GM23338 (cell line): ENCODE results near the gene FOXA2. TPM values are rescaled to one million over a fixed set of nuclear protein-coding genes. Genes with fewer than 3 reads are reported as not detected.

Experiments
- ATAC-seq: fragments of 200-7000 bp; cut with Tn5 transposase; 3 replicates; pipeline ENCODE4 v1.9.1; 2020
- DNase-seq: peaks from one replicate; pipeline ENCODE4 v3.0.0-alpha.2; 2015; ENCODE audit warnings: low spot score
- H2AFZ ChIP-seq: fragments of 200-600 bp; sonication (generic); 2 replicates; pipeline ENCODE4 v1.8.0; 2016; ENCODE audit warnings: antibody characterized with exemption, mild to moderate bottlenecking, moderate library complexity
- H3F3A ChIP-seq: fragments of 200-600 bp; sonication (generic); replicated peaks from 2 replicates; pipeline ENCODE4 v1.8.0; 2017; ENCODE audit warnings: antibody characterized with exemption, mixed run types, low read depth
- H3K27ac ChIP-seq: fragments of 200-600 bp; sonication (generic); 2 replicates; pipeline ENCODE4 v1.6.1; 2016; ENCODE audit warnings: low read depth
- H3K27me3 ChIP-seq: fragments of 200-600 bp; sonication (generic); 2 replicates; pipeline ENCODE4 v1.8.0; 2016; ENCODE audit warnings: mild to moderate bottlenecking, mixed run types, moderate library complexity; ENCODE audit not compliant: insufficient read depth
- H3K36me3 ChIP-seq: fragments of 200-600 bp; sonication (generic); 2 replicates; pipeline ENCODE4 v1.8.0; 2016; ENCODE audit warnings: mild to moderate bottlenecking; ENCODE audit not compliant: insufficient read depth
- H3K4me1 ChIP-seq: fragments of 200-600 bp; sonication (generic); 2 replicates; pipeline ENCODE4 v1.8.0; 2016; ENCODE audit warnings: mild to moderate bottlenecking, moderate library complexity; ENCODE audit not compliant: insufficient read depth
- H3K4me2 ChIP-seq: fragments of 200-600 bp; sonication (generic); 2 replicates; pipeline ENCODE4 v1.7.1; 2017; ENCODE audit warnings: mixed run types
- H3K4me3 ChIP-seq: fragments of 200-600 bp; sonication (generic); 2 replicates; pipeline ENCODE4 v1.6.1; 2016; ENCODE audit warnings: mixed run types
- H3K79me2 ChIP-seq: fragments of 200-600 bp; sonication (generic); replicated peaks from 2 replicates; pipeline ENCODE4 v1.8.0; 2017; ENCODE audit warnings: mild to moderate bottlenecking; ENCODE audit not compliant: insufficient read depth
- H3K9me2 ChIP-seq: fragments of 200-600 bp; sonication (generic); 2 replicates; pipeline ENCODE4 v1.8.0; 2017; ENCODE audit not compliant: insufficient read depth
- H4K20me1 ChIP-seq: fragments of 200-600 bp; sonication (generic); replicated peaks from 2 replicates; pipeline ENCODE4 v1.8.0; 2017; ENCODE audit warnings: mild to moderate bottlenecking; ENCODE audit not compliant: insufficient read depth
- H3K27ac Mint-ChIP-seq: 2 replicates; pipeline ENCODE4 v1.8.0; 2020; ENCODE audit warnings: inconsistent platforms, mild to moderate bottlenecking, moderate library complexity, mixed read lengths
- H3K27me3 Mint-ChIP-seq: 3 replicates; pipeline ENCODE4 v1.8.0; 2022; ENCODE audit warnings: low read depth, mild to moderate bottlenecking, moderate library complexity, mixed read lengths, inconsistent platforms; ENCODE audit not compliant: insufficient read depth, poor library complexity
- H3K36me3 Mint-ChIP-seq: 3 replicates; pipeline ENCODE4 v1.8.0; 2021; ENCODE audit warnings: low read depth, mild to moderate bottlenecking, inconsistent platforms, moderate library complexity, mixed read lengths
- H3K4me1 Mint-ChIP-seq: 3 replicates; pipeline ENCODE4 v1.8.0; 2020; ENCODE audit warnings: mild to moderate bottlenecking, inconsistent platforms, mixed read lengths
- H3K4me3 Mint-ChIP-seq: 3 replicates; pipeline ENCODE4 v1.8.0; 2021; ENCODE audit warnings: moderate library complexity, mild to moderate bottlenecking, inconsistent platforms, mixed read lengths
- H3K9me3 Mint-ChIP-seq: 3 replicates; pipeline ENCODE4 v1.8.0; 2020; ENCODE audit warnings: moderate library complexity, mild to moderate bottlenecking, inconsistent platforms, mixed read lengths
- EZH2 ChIP-seq: fragments of 200-600 bp; sonication (generic); IDR thresholded peaks from one replicate; pipeline ENCODE4 v1.8.0; 2017; ENCODE audit warnings: antibody characterized with exemption, mild to moderate bottlenecking, low read depth; ENCODE audit not compliant: unreplicated experiment
- NANOG ChIP-seq: IDR thresholded peaks from 2 replicates; pipeline ENCODE4 v1.6.1; 2016; ENCODE audit warnings: antibody characterized with exemption, borderline replicate concordance
- ZNF114 ChIP-seq: fragments of 250-450 bp; sonication (Bioruptor Pico); IDR thresholded peaks from 2 replicates; pipeline ENCODE4 v1.5.0; 2020; ENCODE audit warnings: mild to moderate bottlenecking, moderate library complexity
- ZNF331 ChIP-seq: fragments of 250-450 bp; sonication (Bioruptor Pico); IDR thresholded peaks from 2 replicates; pipeline ENCODE4 v1.5.0; 2020; ENCODE audit warnings: low read depth, mild to moderate bottlenecking, moderate library complexity
- polyA plus RNA-seq: library from polyadenylated mRNA; unstranded; fragments of >200 nt; fragmentation: Nextera tagmentation; extraction: Ambion mirVana; gene quantifications from 2 replicates; pipeline ENCODE4 v1.2.1, GENCODE V29; 2016
- total RNA-seq: library from RNA; depleted of rRNA; stranded (reverse); fragments of >200 nt; shearing (Covaris generic); gene quantifications from 2 replicates; pipeline ENCODE4 v1.2.3, GENCODE V29; 2014
- TF ChIP-seq, protein P1 (sequence below), 2 experiments: fragments of 200-600 bp in 1 of 2; sonication (generic) in 1 of 2; conservative IDR thresholded peaks; 2 replicates each; pipeline versions ENCODE4 v1.5.1 to v1.6.1; 2016 to 2017; ENCODE audit warnings: antibody characterized with exemption in 2 of 2, low read depth in 2 of 2, mild to moderate bottlenecking in 2 of 2, moderate library complexity in 1 of 2
- TF ChIP-seq, protein P2 (sequence below): IDR thresholded peaks from one replicate; pipeline ENCODE4 v1.6.1; 2018; ENCODE audit warnings: antibody characterized with exemption; ENCODE audit not compliant: unreplicated experiment

FOXA2 gene
- total and polyA plus RNA-seq, 2 experiments from 2014 or later: not detected

DNA sequence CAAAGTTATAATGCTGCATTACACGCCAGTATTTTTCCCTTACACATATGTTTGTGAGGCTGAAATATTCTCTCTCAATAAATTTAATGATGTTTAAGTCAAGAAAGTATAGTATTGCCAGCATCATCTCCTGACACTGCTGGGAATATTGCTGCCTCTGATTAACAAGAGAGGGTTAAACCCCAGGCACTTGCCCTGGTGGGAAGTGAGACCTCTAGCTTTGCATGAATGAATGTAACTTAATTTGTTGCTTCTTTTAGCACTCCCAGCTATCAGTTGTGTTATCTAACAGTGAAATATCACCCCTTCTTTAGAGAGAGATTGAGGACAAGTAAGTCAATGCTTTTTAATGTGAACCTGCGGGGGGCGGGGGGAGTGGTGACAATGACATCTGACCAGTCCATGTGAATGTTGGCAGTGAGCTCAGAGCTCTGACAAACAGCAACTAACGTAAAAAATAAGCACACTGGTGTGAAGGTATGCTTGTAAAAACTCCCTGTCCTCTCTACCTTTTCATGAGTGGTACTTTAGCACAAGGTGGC, 9.8 kb downstream of the FOXA2 start:
- Mint-ChIP-seq H3K36me3 (no peaks in the 10 kb centered on the region), H3K4me3 (no peak overlapping the region), H3K9me3 (no peaks in the 10 kb centered on the region), H3K27ac (no peak overlapping the region), H3K4me1 (peaks cover 62% of the 10 kb centered on the region), H3K27me3 (peaks cover 98% of the 10 kb centered on the region)
- Histone ChIP-seq H3K36me3 (no peaks in the 10 kb centered on the region; the same call in 1 of the 2 replicates), H3K4me2 (peak overlapping the region; percentile 79), H3F3A (peaks cover 62% of the 10 kb centered on the region), H3K9me2 (no peaks in the 10 kb centered on the region), H3K27me3 (peaks cover 100% of the 10 kb centered on the region), H3K27ac (no peak overlapping the region), H3K79me2 (no peaks in the 10 kb centered on the region), H3K4me3 (peak overlapping the region; percentile 21; the same call in 1 of the 2 replicates), H3K4me1 (peaks cover 92% of the 10 kb centered on the region), H2AFZ (no peak overlapping the region), H4K20me1 (peaks cover 38% of the 10 kb centered on the region)
- ATAC-seq (no peak), DNase-seq (no peak)
- TF ChIP-seq NANOG (no peak), EZH2 (peak; percentile 61)
- TF ChIP-seq, protein P1, sequence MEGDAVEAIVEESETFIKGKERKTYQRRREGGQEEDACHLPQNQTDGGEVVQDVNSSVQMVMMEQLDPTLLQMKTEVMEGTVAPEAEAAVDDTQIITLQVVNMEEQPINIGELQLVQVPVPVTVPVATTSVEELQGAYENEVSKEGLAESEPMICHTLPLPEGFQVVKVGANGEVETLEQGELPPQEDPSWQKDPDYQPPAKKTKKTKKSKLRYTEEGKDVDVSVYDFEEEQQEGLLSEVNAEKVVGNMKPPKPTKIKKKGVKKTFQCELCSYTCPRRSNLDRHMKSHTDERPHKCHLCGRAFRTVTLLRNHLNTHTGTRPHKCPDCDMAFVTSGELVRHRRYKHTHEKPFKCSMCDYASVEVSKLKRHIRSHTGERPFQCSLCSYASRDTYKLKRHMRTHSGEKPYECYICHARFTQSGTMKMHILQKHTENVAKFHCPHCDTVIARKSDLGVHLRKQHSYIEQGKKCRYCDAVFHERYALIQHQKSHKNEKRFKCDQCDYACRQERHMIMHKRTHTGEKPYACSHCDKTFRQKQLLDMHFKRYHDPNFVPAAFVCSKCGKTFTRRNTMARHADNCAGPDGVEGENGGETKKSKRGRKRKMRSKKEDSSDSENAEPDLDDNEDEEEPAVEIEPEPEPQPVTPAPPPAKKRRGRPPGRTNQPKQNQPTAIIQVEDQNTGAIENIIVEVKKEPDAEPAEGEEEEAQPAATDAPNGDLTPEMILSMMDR (conservative IDR thresholded peaks at IDR 0.05; ENCODE audit: low read depth in 2 of 2): peak in 1 of 2 experiments; percentile 11; a peak in 2 of 4 replicates

DNA sequence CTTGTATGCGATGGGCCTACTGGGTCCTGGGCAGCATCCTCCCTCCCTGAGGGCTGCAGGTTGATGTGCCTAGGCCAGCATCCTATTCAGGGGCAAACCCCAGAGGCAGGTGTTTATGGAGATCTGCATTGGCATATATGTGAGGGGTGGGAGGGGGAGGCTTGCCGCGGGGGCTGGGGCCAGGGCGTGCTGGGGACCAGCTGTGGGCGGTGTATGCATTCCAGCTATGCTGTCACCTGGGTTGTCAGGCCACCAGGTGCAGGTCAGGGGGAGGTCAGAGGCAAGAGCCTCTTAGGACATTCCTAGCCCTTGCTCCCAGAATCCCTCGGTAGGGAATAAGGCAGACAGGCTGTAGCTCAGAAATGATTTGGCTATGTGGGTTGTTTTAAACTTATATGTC, 11.9 kb downstream of the FOXA2 start:
- Histone ChIP-seq H3K79me2 (no peaks in the 10 kb centered on the region), H3K4me1 (peaks cover 95% of the 10 kb centered on the region), H3K4me2 (no peak overlapping the region), H3K27ac (no peak overlapping the region), H3F3A (peaks cover 66% of the 10 kb centered on the region), H2AFZ (no peak overlapping the region), H3K9me2 (no peaks in the 10 kb centered on the region), H4K20me1 (peaks cover 46% of the 10 kb centered on the region), H3K36me3 (no peaks in the 10 kb centered on the region; the same call in 1 of the 2 replicates), H3K27me3 (peaks cover 100% of the 10 kb centered on the region), H3K4me3 (no peak overlapping the region)
- TF ChIP-seq ZNF114 (CRISPR knock-in tag) (no peak), ZNF331 (CRISPR knock-in tag) (no peak)
- TF ChIP-seq, protein P2, sequence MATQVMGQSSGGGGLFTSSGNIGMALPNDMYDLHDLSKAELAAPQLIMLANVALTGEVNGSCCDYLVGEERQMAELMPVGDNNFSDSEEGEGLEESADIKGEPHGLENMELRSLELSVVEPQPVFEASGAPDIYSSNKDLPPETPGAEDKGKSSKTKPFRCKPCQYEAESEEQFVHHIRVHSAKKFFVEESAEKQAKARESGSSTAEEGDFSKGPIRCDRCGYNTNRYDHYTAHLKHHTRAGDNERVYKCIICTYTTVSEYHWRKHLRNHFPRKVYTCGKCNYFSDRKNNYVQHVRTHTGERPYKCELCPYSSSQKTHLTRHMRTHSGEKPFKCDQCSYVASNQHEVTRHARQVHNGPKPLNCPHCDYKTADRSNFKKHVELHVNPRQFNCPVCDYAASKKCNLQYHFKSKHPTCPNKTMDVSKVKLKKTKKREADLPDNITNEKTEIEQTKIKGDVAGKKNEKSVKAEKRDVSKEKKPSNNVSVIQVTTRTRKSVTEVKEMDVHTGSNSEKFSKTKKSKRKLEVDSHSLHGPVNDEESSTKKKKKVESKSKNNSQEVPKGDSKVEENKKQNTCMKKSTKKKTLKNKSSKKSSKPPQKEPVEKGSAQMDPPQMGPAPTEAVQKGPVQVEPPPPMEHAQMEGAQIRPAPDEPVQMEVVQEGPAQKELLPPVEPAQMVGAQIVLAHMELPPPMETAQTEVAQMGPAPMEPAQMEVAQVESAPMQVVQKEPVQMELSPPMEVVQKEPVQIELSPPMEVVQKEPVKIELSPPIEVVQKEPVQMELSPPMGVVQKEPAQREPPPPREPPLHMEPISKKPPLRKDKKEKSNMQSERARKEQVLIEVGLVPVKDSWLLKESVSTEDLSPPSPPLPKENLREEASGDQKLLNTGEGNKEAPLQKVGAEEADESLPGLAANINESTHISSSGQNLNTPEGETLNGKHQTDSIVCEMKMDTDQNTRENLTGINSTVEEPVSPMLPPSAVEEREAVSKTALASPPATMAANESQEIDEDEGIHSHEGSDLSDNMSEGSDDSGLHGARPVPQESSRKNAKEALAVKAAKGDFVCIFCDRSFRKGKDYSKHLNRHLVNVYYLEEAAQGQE: no peak
- Mint-ChIP-seq H3K27me3 (peaks cover 97% of the 10 kb centered on the region), H3K9me3 (0 out of 3 replicates have a peak, but pooled peaks cover 2% of the 10 kb centered on the region), H3K27ac (no peak overlapping the region), H3K36me3 (no peaks in the 10 kb centered on the region), H3K4me1 (peaks cover 58% of the 10 kb centered on the region), H3K4me3 (no peak overlapping the region)
- DNase-seq: peak; percentile 62
- ATAC-seq: peak; percentile 4; the same call in 1 of the 3 replicates
